GM19455 (cell line): ENCODE results near the gene ABHD10.

ENCODE experiments used
- ATAC-seq: cut with Tn5 transposase; IDR thresholded peaks from one replicate; pipeline ENCODE4 v1.9.1; 2021; ENCODE audit not compliant: unreplicated experiment

Gene ABHD10

GRCh38 chr3:111963424-111963823, 15.4 kb upstream of the ABHD10 start:
- ATAC-seq: no peak

- ATAC-seq: no peak
Measured at GRCh38 chr3:111965484-111965883, 13.3 kb upstream of the ABHD10 start.

GRCh38 chr3:111967068-111967467, 11.8 kb upstream of the ABHD10 start:
- ATAC-seq: no peak

- ATAC-seq: peak; percentile 97
Measured at GRCh38 chr3:111967651-111968274, 11.1 kb upstream of the ABHD10 start.

- no peak for ATAC-seq
Measured at GRCh38 chr3:111968319-111969054, 10.3 kb upstream of the ABHD10 start.

GRCh38 chr3:111970376-111970775, 8.4 kb upstream of the ABHD10 start:
- no peak for ATAC-seq

- no peak for ATAC-seq
Measured at GRCh38 chr3:111971533-111972130, 7.2 kb upstream of the ABHD10 start.

GRCh38 chr3:111972891-111973290, 5.9 kb upstream of the ABHD10 start:
- ATAC-seq: no peak

GRCh38 chr3:111975131-111975530, 3.7 kb upstream of the ABHD10 start:
- ATAC-seq: no peak

- no peak for ATAC-seq
Measured at GRCh38 chr3:111976254-111976653, 2.6 kb upstream of the ABHD10 start.

GRCh38 chr3:111979434-111980038, 710 bp downstream of the ABHD10 start:
- ATAC-seq: peak; percentile 40

GRCh38 chr3:111980716-111981456, 2.1 kb downstream of the ABHD10 start:
- ATAC-seq: no peak

- ATAC-seq: no peak
Measured at GRCh38 chr3:111981457-111981763, 2.6 kb downstream of the ABHD10 start.

- no peak for ATAC-seq
Measured at GRCh38 chr3:111984636-111985298, 5.9 kb downstream of the ABHD10 start.

GRCh38 chr3:111986800-111987199, 8.0 kb downstream of the ABHD10 start:
- ATAC-seq: no peak

GRCh38 chr3:111989061-111989678, 10.3 kb downstream of the ABHD10 start:
- ATAC-seq: peak; percentile 84

- no peak for ATAC-seq
Measured at GRCh38 chr3:111993038-111993437, 14.2 kb downstream of the ABHD10 start.

GRCh38 chr3:111998636-111999483, 20.0 kb downstream of the ABHD10 start, which contains the start of gene TAGLN3:
Gene TAGLN3 (plus strand): TSS chr3:111998922. CDS start chr3:111999423, 501 bp downstream.
- no peak for ATAC-seq
